Neural progenitor cell (in vitro differentiated cells): ENCODE measurements around the gene ARMC3. TPM values are rescaled to one million over a fixed set of nuclear protein-coding genes. Genes with fewer than 3 reads are reported as not detected.

Experiments
- DNase-seq: peaks from one replicate; pipeline ENCODE4 v3.0.0-alpha.2; 2016; ENCODE audit warnings: low spot score
- H2AFZ ChIP-seq: fragments of 200-600 bp; sonication (generic); replicated peaks from 2 replicates; pipeline ENCODE4 v1.6.1; 2016; ENCODE audit warnings: antibody characterized with exemption
- H3F3A ChIP-seq: fragments of 200-600 bp; sonication (generic); 2 replicates; pipeline ENCODE4 v1.6.1; 2016; ENCODE audit warnings: antibody characterized with exemption, low read depth
- H3K27ac ChIP-seq: fragments of 200-600 bp; sonication (generic); 2 replicates; pipeline ENCODE4 v1.5.1; 2016; ENCODE audit warnings: mild to moderate bottlenecking
- H3K27me3 ChIP-seq: fragments of 200-600 bp; sonication (generic); 2 replicates; pipeline ENCODE4 v1.6.1; 2016; ENCODE audit warnings: mild to moderate bottlenecking, moderate library complexity
- H3K36me3 ChIP-seq: fragments of 200-600 bp; sonication (generic); 2 replicates; pipeline ENCODE4 v1.5.1; 2016
- H3K4me1 ChIP-seq: fragments of 200-600 bp; sonication (generic); 2 replicates; pipeline ENCODE4 v1.6.1; 2016; ENCODE audit warnings: mixed run types
- H3K4me2 ChIP-seq: fragments of 200-600 bp; sonication (generic); 2 replicates; pipeline ENCODE4 v1.6.1; 2016
- H3K4me3 ChIP-seq: fragments of 200-600 bp; sonication (generic); 2 replicates; pipeline ENCODE4 v1.5.1; 2016
- H3K79me2 ChIP-seq: fragments of 200-600 bp; sonication (generic); 2 replicates; pipeline ENCODE4 v1.6.1; 2016; ENCODE audit warnings: low read depth
- H3K9ac ChIP-seq: fragments of 200-600 bp; sonication (generic); 2 replicates; pipeline ENCODE4 v1.6.1; 2016
- H3K9me3 ChIP-seq: fragments of 200-600 bp; sonication (generic); 2 replicates; pipeline ENCODE4 v1.5.1; 2016; ENCODE audit warnings: low read depth
- H4K20me1 ChIP-seq: fragments of 200-600 bp; sonication (generic); 2 replicates; pipeline ENCODE4 v1.6.1; 2016; ENCODE audit warnings: low read depth
- H3K27ac Mint-ChIP-seq: 3 replicates; pipeline ENCODE4 v1.8.0; 2021; ENCODE audit warnings: mixed read lengths
- H3K27me3 Mint-ChIP-seq: 2 replicates; pipeline ENCODE4 v1.8.0; 2022; ENCODE audit warnings: low read depth, mild to moderate bottlenecking, inconsistent platforms, moderate library complexity, mixed read lengths; ENCODE audit not compliant: insufficient read depth
- H3K36me3 Mint-ChIP-seq: 3 replicates; pipeline ENCODE4 v1.8.0; 2021; ENCODE audit warnings: mixed read lengths
- H3K4me1 Mint-ChIP-seq: 3 replicates; pipeline ENCODE4 v1.8.0; 2021; ENCODE audit warnings: mixed read lengths
- H3K4me3 Mint-ChIP-seq: 3 replicates; pipeline ENCODE4 v1.8.0; 2021; ENCODE audit warnings: mild to moderate bottlenecking, moderate library complexity, mixed read lengths
- H3K9me3 Mint-ChIP-seq: 3 replicates; pipeline ENCODE4 v1.8.0; 2020; ENCODE audit warnings: mixed read lengths
- CTCF ChIP-seq: fragments of 200-600 bp; sonication (generic); IDR thresholded peaks from 2 replicates; pipeline ENCODE4 v1.5.1; 2017; ENCODE audit warnings: antibody characterized with exemption, mild to moderate bottlenecking
- EZH2 ChIP-seq: fragments of 200-600 bp; sonication (generic); IDR thresholded peaks from 2 replicates; pipeline ENCODE4 v1.6.1; 2017; ENCODE audit warnings: antibody characterized with exemption, mild to moderate bottlenecking, moderate library complexity
- EZH2phosphoT487 ChIP-seq: fragments of 200-600 bp; sonication (generic); IDR thresholded peaks from 2 replicates; pipeline ENCODE4 v1.6.1; 2017; ENCODE audit warnings: antibody characterized with exemption
- total RNA-seq: library from RNA; depleted of rRNA; stranded (reverse); fragments of >200 nt; gene quantifications from 2 replicates; pipeline ENCODE4 v1.2.3, GENCODE V29; 2015; ENCODE audit warnings: low replicate concordance

ARMC3 gene
- total RNA-seq, 1 donor from 2014 or later, result 14.6 TPM

GRCh38 chr10:23038172-23038571 lies 110.3 kb downstream of the ARMC3 start:
- no peaks in the 10 kb centered on the region for H3F3A ChIP-seq
- no peak overlapping the region for H3K4me3 ChIP-seq
- H3K79me2 ChIP-seq, result no peaks in the 10 kb centered on the region
- no peaks in the 10 kb centered on the region for H3K9me3 ChIP-seq
- no peak overlapping the region for H3K4me2 ChIP-seq
- H4K20me1 ChIP-seq, result no peaks in the 10 kb centered on the region
- no peaks in the 10 kb centered on the region for H3K27me3 ChIP-seq
- Mint-ChIP-seq H3K4me3 (no peak overlapping the region), H3K27ac (no peak overlapping the region), H3K4me1 (peaks cover 15% of the 10 kb centered on the region), H3K9me3 (no peaks in the 10 kb centered on the region), H3K27me3 (peaks cover 7% of the 10 kb centered on the region), H3K36me3 (no peaks in the 10 kb centered on the region)
- H3K36me3 ChIP-seq, result no peaks in the 10 kb centered on the region
- DNase-seq, result no peak
- no peak overlapping the region for H2AFZ ChIP-seq
- no peak overlapping the region for H3K9ac ChIP-seq
- TF ChIP-seq EZH2, result no peak
- TF ChIP-seq CTCF, result no peak
- TF ChIP-seq EZH2phosphoT487, result no peak
- H3K27ac ChIP-seq, result no peak overlapping the region
- peaks cover 4% of the 10 kb centered on the region for H3K4me1 ChIP-seq

- Histone ChIP-seq H3K27me3 (no peaks in the 10 kb centered on the region), H3K27ac (no peak overlapping the region), H3K79me2 (no peaks in the 10 kb centered on the region), H3K36me3 (no peaks in the 10 kb centered on the region), H3K4me3 (no peak overlapping the region), H3K4me2 (no peak overlapping the region), H2AFZ (no peak overlapping the region), H3K9me3 (no peaks in the 10 kb centered on the region), H3K4me1 (peaks cover 4% of the 10 kb centered on the region), H4K20me1 (no peaks in the 10 kb centered on the region), H3K9ac (no peak overlapping the region), H3F3A (no peaks in the 10 kb centered on the region)
- Mint-ChIP-seq H3K9me3 (no peaks in the 10 kb centered on the region), H3K27me3 (peaks cover 7% of the 10 kb centered on the region), H3K4me3 (no peak overlapping the region), H3K27ac (no peak overlapping the region), H3K4me1 (peaks cover 15% of the 10 kb centered on the region), H3K36me3 (no peaks in the 10 kb centered on the region)
- TF ChIP-seq CTCF (no peak), EZH2 (no peak), EZH2phosphoT487 (no peak)
- no peak for DNase-seq
Observed at GRCh38 chr10:23040002-23040401, 112.1 kb downstream of the ARMC3 start.

GRCh38 chr10:23046027-23046426 lies 118.2 kb downstream of the ARMC3 start:
- Histone ChIP-seq H3K27me3 (no peaks in the 10 kb centered on the region), H3K9me3 (no peaks in the 10 kb centered on the region), H3F3A (no peaks in the 10 kb centered on the region), H3K79me2 (no peaks in the 10 kb centered on the region), H3K4me3 (no peak overlapping the region), H4K20me1 (no peaks in the 10 kb centered on the region), H3K36me3 (no peaks in the 10 kb centered on the region), H3K4me1 (no peaks in the 10 kb centered on the region), H3K4me2 (no peak overlapping the region), H3K9ac (no peak overlapping the region), H2AFZ (peak overlapping the region; percentile 26), H3K27ac (no peak overlapping the region)
- peaks cover 9% of the 10 kb centered on the region for H3K4me1 Mint-ChIP-seq
- no peak overlapping the region for H3K4me3 Mint-ChIP-seq
- no peak overlapping the region for H3K27ac Mint-ChIP-seq
- no peaks in the 10 kb centered on the region for H3K36me3 Mint-ChIP-seq
- peaks cover 2% of the 10 kb centered on the region for H3K27me3 Mint-ChIP-seq
- TF ChIP-seq CTCF (no peak), EZH2phosphoT487 (no peak), EZH2 (no peak)
- H3K9me3 Mint-ChIP-seq, result no peaks in the 10 kb centered on the region
- DNase-seq, result no peak
